ENCODE data around the gene MAPK8.

MAPK8 gene

GRCh38 chr10:48480397-48481374, 174.2 kb downstream of the MAPK8 start:
- no peak for DNase-seq

GRCh38 chr10:48481385-48481784, 174.9 kb downstream of the MAPK8 start:
- DNase-seq = no peak

- no peak for DNase-seq
These were observed 175.7 kb downstream of the MAPK8 start for GRCh38 chr10:48482207-48482606.

- no peak for DNase-seq
These were observed 178.4 kb downstream of the MAPK8 start for GRCh38 chr10:48484911-48485310.

GRCh38 chr10:48485711-48486110, 179.2 kb downstream of the MAPK8 start:
- no peak for DNase-seq

- no peak for DNase-seq
These were observed 180.8 kb downstream of the MAPK8 start for GRCh38 chr10:48487244-48487643.
